Measurements from ENCODE around the gene TTN. TPM values are rescaled to one million over a fixed set of nuclear protein-coding genes. Genes with fewer than 3 reads are reported as not detected.

The TTN gene
- total and polyA plus RNA-seq, 9 donors, result 0.17 to 12.9 (median 1.2) TPM

DNA sequence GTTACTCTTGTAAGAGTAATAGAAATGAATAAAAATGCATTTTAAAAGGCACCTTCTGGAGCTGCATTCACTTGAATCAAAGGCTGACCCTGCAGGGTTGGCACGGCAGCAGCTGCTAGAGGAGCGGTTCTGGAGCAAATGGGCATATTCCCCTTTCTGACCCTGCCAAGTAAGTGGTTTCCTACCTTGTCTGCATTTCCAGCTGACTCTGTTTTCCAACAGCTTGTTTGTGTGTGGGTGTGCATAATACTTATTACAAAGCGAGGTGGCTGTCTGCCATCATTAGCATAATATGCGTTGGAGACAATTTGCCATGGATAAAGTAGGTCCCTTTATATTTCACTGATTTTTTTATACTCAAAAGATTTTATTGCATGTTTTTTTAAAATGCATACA lies 21.3 kb upstream of the TTN start:
- DNase-seq, result no peak
- Histone ChIP-seq H3K27ac (no peak overlapping the region), H3K36me3 (no peaks in the 10 kb centered on the region), H3K4me1 (ENCODE audit: insufficient read depth) (peaks cover 9% of the 10 kb centered on the region), H3K27me3 (no peaks in the 10 kb centered on the region), H3K9me3 (no peaks in the 10 kb centered on the region), H3K4me3 (no peak overlapping the region)
- intact Hi-C loops (cut with DNase I), result no loop called here
- whole genome bisulfite sequencing, 3 donors, result 64 to 85% (median 80%) methylated on average over 4 of the region's 4 CpGs
- TF ChIP-seq EP300 (IDR thresholded peaks at IDR 0.05) (no peak), POLR2A (IDR thresholded peaks at IDR 0.05) (no peak), CTCF (IDR thresholded peaks at IDR 0.05) (no peak)

- Histone ChIP-seq H3K27me3 (no peaks in the 10 kb centered on the region), H3K9me3 (no peaks in the 10 kb centered on the region), H3K4me3 (no peak overlapping the region), H3K4me1 (ENCODE audit: insufficient read depth) (peaks cover 9% of the 10 kb centered on the region), H3K27ac (no peak overlapping the region), H3K36me3 (no peaks in the 10 kb centered on the region)
- TF ChIP-seq CTCF (IDR thresholded peaks at IDR 0.05) (no peak), POLR2A (IDR thresholded peaks at IDR 0.05) (no peak), EP300 (IDR thresholded peaks at IDR 0.05) (no peak)
- DNase-seq, result no peak
- WGBS, 3 donors, result 70 to 86% (median 75%) methylated on average over 9 of the region's 9 CpGs
- intact Hi-C loops (cut with DNase I), result no loop called here
Measured at GRCh38 chr2:178827739-178828485, 20.7 kb upstream of the TTN start.

- no peak for TF ChIP-seq CTCF (IDR thresholded peaks at IDR 0.05)
- TF ChIP-seq EP300 (IDR thresholded peaks at IDR 0.05), result no peak
- no peak for TF ChIP-seq POLR2A (IDR thresholded peaks at IDR 0.05)
- intact Hi-C loops (cut with DNase I), result no loop called here
- Histone ChIP-seq H3K4me3 (no peak overlapping the region), H3K36me3 (no peaks in the 10 kb centered on the region), H3K27me3 (no peaks in the 10 kb centered on the region), H3K9me3 (no peaks in the 10 kb centered on the region), H3K27ac (no peak overlapping the region), H3K4me1 (ENCODE audit: insufficient read depth) (peaks cover 9% of the 10 kb centered on the region)
- WGBS, 3 donors, result 70 to 87% (median 71%) methylated on average over 1 of the region's 1 CpG
- no peak for DNase-seq
Measured at GRCh38 chr2:178827111-178827510, 19.9 kb upstream of the TTN start.

DNA sequence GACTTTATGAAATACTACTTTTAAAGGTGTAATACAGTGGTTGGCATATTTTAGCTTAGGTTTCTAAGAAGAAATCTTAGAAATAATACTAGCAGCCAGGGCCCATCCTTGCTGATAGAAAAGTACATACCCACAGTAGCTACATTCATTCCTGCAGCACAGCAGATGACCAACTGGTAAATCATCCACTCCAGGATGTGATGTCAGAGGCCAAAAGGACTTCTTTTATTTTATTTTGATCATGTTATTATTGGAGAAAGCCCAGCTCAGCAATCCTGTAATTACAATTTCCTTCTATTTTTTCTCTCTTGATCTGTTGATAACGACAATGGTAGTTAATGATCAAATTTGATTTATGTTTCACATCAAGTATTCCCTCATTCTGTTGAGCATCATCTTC lies 18.0 kb upstream of the TTN start:
- intact Hi-C loops (cut with DNase I), result no loop called here
- peaks cover 5% of the 10 kb centered on the region for H3K4me1 ChIP-seq (ENCODE audit: insufficient read depth)
- WGBS, 3 donors, result 0 to 84% (median 0%) methylated on average over 1 of the region's 1 CpG

More for the DNA sequence above, 18.0 kb upstream of the TTN start:
- no peaks in the 10 kb centered on the region for H3K27me3 ChIP-seq
- no peaks in the 10 kb centered on the region for H3K36me3 ChIP-seq
- TF ChIP-seq CTCF (IDR thresholded peaks at IDR 0.05), result no peak
- TF ChIP-seq POLR2A (IDR thresholded peaks at IDR 0.05), result no peak
- H3K4me3 ChIP-seq, result no peak overlapping the region
- DNase-seq, result no peak
- H3K9me3 ChIP-seq, result no peaks in the 10 kb centered on the region
- H3K27ac ChIP-seq, result no peak overlapping the region

All from ovary (tissue), 9 donors.